WTC11 (cell line): ENCODE measurements around the gene ELOA. TPM values are rescaled to one million over a fixed set of nuclear protein-coding genes. Genes with fewer than 3 reads are reported as not detected.

ENCODE experiments used
- ATAC-seq: fragments of 200-7000 bp; cut with Tn5 transposase; 2 replicates; pipeline ENCODE4 v1.10.0; 2021; ENCODE audit warnings: mild to moderate bottlenecking, moderate library complexity
- CTCF ChIA-PET: fragments of 300-600 bp; sonication (Branson Sonifier 250); formaldehyde crosslinking; loops from one replicate; lab custom pipeline; 2021; ENCODE audit warnings: antibody characterized with exemption; lab: Charles Lee
- POLR2A ChIA-PET: fragments of 350-600 bp; sonication (Branson Sonifier 250); formaldehyde crosslinking; loops from one replicate; lab custom pipeline; 2021; ENCODE audit warnings: antibody characterized with exemption; lab: Charles Lee
- DNase-seq: peaks from one replicate; pipeline ENCODE4 v3.0.0; 2021; ENCODE audit warnings: low spot score
- H3K27ac Mint-ChIP-seq: 2 replicates; pipeline ENCODE4 v1.8.0; 2021; ENCODE audit warnings: mixed read lengths
- H3K27me3 Mint-ChIP-seq: 2 replicates; pipeline ENCODE4 v1.8.0; 2021; ENCODE audit warnings: low read depth, mild to moderate bottlenecking, moderate library complexity, mixed read lengths
- H3K36me3 Mint-ChIP-seq: 2 replicates; pipeline ENCODE4 v1.8.0; 2021; ENCODE audit warnings: mixed read lengths
- H3K4me1 Mint-ChIP-seq: 2 replicates; pipeline ENCODE4 v1.8.0; 2022; ENCODE audit warnings: mixed read lengths
- H3K4me3 Mint-ChIP-seq: 2 replicates; pipeline ENCODE4 v1.8.0; 2021; ENCODE audit warnings: mild to moderate bottlenecking, moderate library complexity, mixed read lengths
- H3K9me3 Mint-ChIP-seq: 2 replicates; pipeline ENCODE4 v1.8.0; 2021; ENCODE audit warnings: mixed read lengths
- CBFB ChIP-seq: sonication (generic); formaldehyde crosslinking; IDR thresholded peaks from 2 replicates; pipeline ENCODE4 v1.8.1; 2022; ENCODE audit warnings: mild to moderate bottlenecking, low read depth, missing genetic modification reagents
- FOXK1 ChIP-seq: sonication (generic); formaldehyde crosslinking; IDR thresholded peaks from 2 replicates; pipeline ENCODE4 v1.8.0; 2022; ENCODE audit warnings: mild to moderate bottlenecking, moderate library complexity, missing genetic modification reagents
- GRHL2 ChIP-seq: fragments of 250-450 bp; sonication (Bioruptor Pico); IDR thresholded peaks from 2 replicates; pipeline ENCODE4 v1.8.0; 2022; ENCODE audit warnings: mild to moderate bottlenecking, moderate library complexity; ENCODE audit not compliant: insufficient replicate concordance, severe bottlenecking
- JAZF1 ChIP-seq: fragments of 250-450 bp; sonication (Bioruptor Pico); IDR thresholded peaks from 2 replicates; pipeline ENCODE4 v1.9.0; 2021; ENCODE audit warnings: moderate library complexity, mild to moderate bottlenecking, inconsistent platforms
- NFE2L1 ChIP-seq: sonication (generic); formaldehyde crosslinking; IDR thresholded peaks from 2 replicates; pipeline ENCODE4 v1.8.1; 2023; ENCODE audit warnings: missing genetic modification reagents
- NFYB ChIP-seq: sonication (generic); formaldehyde crosslinking; conservative IDR thresholded peaks from 2 replicates; pipeline ENCODE4 v1.8.0; 2022; ENCODE audit warnings: low read depth, missing genetic modification reagents
- NR1H2 ChIP-seq: sonication (generic); formaldehyde crosslinking; IDR thresholded peaks from 2 replicates; pipeline ENCODE4 v1.9.0; 2021; ENCODE audit warnings: mild to moderate bottlenecking, moderate library complexity, missing genetic modification reagents
- RORB ChIP-seq: fragments of 250-450 bp; sonication (Bioruptor Pico); IDR thresholded peaks from 2 replicates; pipeline ENCODE4 v1.9.0; 2021; ENCODE audit warnings: mild to moderate bottlenecking
- SMAD3 ChIP-seq: sonication (generic); formaldehyde crosslinking; IDR thresholded peaks from 2 replicates; pipeline ENCODE4 v1.8.0; 2022; ENCODE audit warnings: missing genetic modification reagents, mild to moderate bottlenecking, borderline replicate concordance
- SOX15 ChIP-seq: fragments of 250-450 bp; sonication (Bioruptor Pico); IDR thresholded peaks from 2 replicates; pipeline ENCODE4 v1.9.0; 2021; ENCODE audit warnings: mild to moderate bottlenecking
- ZBTB21 ChIP-seq: sonication (generic); formaldehyde crosslinking; IDR thresholded peaks from 2 replicates; pipeline ENCODE4 v1.8.1; 2023; ENCODE audit warnings: mild to moderate bottlenecking, missing genetic modification reagents, borderline replicate concordance
- ZNF121 ChIP-seq: sonication (generic); formaldehyde crosslinking; IDR thresholded peaks from 2 replicates; pipeline ENCODE4 v1.8.0; 2023; ENCODE audit warnings: missing genetic modification reagents
- ZNF138 ChIP-seq: sonication (generic); formaldehyde crosslinking; conservative IDR thresholded peaks from 2 replicates; pipeline ENCODE4 v1.8.1; 2022; ENCODE audit warnings: mild to moderate bottlenecking, moderate library complexity, missing genetic modification reagents
- ZNF263 ChIP-seq: sonication (generic); formaldehyde crosslinking; IDR thresholded peaks from 2 replicates; pipeline ENCODE4 v1.8.1; 2022; ENCODE audit warnings: low read depth, mild to moderate bottlenecking, moderate library complexity, missing genetic modification reagents
- ZNF423 ChIP-seq: fragments of 250-450 bp; sonication (Bioruptor Pico); IDR thresholded peaks from 2 replicates; pipeline ENCODE4 v2.1.2; 2022; ENCODE audit warnings: mild to moderate bottlenecking, moderate library complexity
- total RNA-seq: library from RNA; stranded (reverse); gene quantifications from 3 replicates; pipeline ENCODE4 v1.2.3, GENCODE V29; 2021
- TF ChIP-seq, protein P1 (sequence below): sonication (generic); formaldehyde crosslinking; IDR thresholded peaks from 2 replicates; pipeline ENCODE4 v1.8.1; 2022; ENCODE audit warnings: low read depth, missing genetic modification reagents, borderline replicate concordance
- TF ChIP-seq, protein P2 (sequence below): fragments of 250-450 bp; sonication (Bioruptor Pico); IDR thresholded peaks from 2 replicates; pipeline ENCODE4 v1.9.0; 2021; ENCODE audit warnings: mild to moderate bottlenecking
- TF ChIP-seq, protein P3 (sequence below): sonication (generic); formaldehyde crosslinking; IDR thresholded peaks from 2 replicates; pipeline ENCODE4 v1.8.1; 2023; ENCODE audit warnings: mild to moderate bottlenecking, missing genetic modification reagents
- TF ChIP-seq, protein P4 (sequence below): sonication (generic); formaldehyde crosslinking; IDR thresholded peaks from 2 replicates; pipeline ENCODE4 v1.8.1; 2022; ENCODE audit warnings: missing genetic modification reagents, borderline replicate concordance
- TF ChIP-seq, protein P5 (sequence below): sonication (generic); formaldehyde crosslinking; IDR thresholded peaks from 2 replicates; pipeline ENCODE4 v1.8.0; 2023; ENCODE audit warnings: missing genetic modification reagents, mild to moderate bottlenecking, borderline replicate concordance

Gene ELOA
- total RNA-seq, 1 experiment from 2014 or later = 45.1 TPM

DNA sequence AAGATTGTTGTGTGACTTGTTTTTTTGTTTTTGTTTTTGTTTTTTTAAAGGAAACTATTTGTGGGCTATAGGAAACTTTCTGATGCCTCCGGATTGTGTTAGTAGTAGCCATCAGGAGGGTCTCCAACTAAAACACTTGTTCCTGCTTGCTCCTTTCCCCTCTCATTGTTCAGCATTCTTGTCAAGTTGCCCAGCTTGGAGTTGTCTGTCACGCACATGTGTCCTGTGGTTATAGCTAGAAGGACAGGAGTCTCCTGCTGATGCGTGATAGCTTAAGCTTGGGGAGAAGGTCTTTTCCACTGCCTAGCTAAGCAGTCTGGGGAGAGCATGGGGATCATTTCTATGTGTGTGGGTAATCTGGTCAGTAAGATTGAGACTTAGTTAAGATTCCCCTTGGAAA, 44.4 kb downstream of the ELOA start (continued):
- TF ChIP-seq ZNF263 (CRISPR knock-in tag) (no peak), NR1H2 (CRISPR knock-in tag) (no peak), ZNF121 (CRISPR knock-in tag) (no peak)

DNA sequence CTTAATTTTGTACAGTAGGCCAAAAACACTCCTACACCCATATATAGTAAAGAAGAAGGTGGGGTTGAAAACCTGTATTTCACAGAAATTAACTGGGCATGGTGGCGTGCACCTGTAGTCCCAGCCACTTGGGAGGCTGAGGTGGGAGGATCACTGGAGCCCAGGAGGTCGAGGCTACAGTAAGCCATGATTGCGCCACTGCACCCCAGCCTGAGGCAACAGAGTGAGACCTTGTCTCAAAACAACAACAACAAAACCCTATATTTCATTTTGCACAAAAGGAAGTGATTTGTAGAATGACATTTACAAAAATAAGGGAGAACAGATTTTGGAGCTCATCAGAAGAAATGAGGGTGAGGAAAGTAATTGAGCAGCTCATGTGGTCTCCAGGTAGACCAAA, 45.4 kb downstream of the ELOA start:
- POLR2A ChIA-PET = interaction anchor here (0.5 kb wide), 1 partner anchor 17 kb away, joined by 3 read pairs; no protein-coding TSS in a partner anchor
- peaks cover 15% of the 10 kb centered on the region for H3K4me1 Mint-ChIP-seq
- ATAC-seq = no peak
- H3K27ac Mint-ChIP-seq = no peak overlapping the region
- no peaks in the 10 kb centered on the region for H3K27me3 Mint-ChIP-seq
- no peak overlapping the region for H3K4me3 Mint-ChIP-seq
- DNase-seq = no peak
- TF ChIP-seq, protein P1, sequence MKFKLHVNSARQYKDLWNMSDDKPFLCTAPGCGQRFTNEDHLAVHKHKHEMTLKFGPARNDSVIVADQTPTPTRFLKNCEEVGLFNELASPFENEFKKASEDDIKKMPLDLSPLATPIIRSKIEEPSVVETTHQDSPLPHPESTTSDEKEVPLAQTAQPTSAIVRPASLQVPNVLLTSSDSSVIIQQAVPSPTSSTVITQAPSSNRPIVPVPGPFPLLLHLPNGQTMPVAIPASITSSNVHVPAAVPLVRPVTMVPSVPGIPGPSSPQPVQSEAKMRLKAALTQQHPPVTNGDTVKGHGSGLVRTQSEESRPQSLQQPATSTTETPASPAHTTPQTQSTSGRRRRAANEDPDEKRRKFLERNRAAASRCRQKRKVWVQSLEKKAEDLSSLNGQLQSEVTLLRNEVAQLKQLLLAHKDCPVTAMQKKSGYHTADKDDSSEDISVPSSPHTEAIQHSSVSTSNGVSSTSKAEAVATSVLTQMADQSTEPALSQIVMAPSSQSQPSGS (CRISPR knock-in tag) = no peak
- TF ChIP-seq SMAD3 (no peak), ZNF423 (CRISPR knock-in tag) (no peak), ZBTB21 (CRISPR knock-in tag) (no peak), NFYB (no peak), GRHL2 (CRISPR knock-in tag) (no peak), RORB (no peak), ZNF138 (CRISPR knock-in tag) (no peak), CBFB (CRISPR knock-in tag) (no peak)
- TF ChIP-seq, protein P2, sequence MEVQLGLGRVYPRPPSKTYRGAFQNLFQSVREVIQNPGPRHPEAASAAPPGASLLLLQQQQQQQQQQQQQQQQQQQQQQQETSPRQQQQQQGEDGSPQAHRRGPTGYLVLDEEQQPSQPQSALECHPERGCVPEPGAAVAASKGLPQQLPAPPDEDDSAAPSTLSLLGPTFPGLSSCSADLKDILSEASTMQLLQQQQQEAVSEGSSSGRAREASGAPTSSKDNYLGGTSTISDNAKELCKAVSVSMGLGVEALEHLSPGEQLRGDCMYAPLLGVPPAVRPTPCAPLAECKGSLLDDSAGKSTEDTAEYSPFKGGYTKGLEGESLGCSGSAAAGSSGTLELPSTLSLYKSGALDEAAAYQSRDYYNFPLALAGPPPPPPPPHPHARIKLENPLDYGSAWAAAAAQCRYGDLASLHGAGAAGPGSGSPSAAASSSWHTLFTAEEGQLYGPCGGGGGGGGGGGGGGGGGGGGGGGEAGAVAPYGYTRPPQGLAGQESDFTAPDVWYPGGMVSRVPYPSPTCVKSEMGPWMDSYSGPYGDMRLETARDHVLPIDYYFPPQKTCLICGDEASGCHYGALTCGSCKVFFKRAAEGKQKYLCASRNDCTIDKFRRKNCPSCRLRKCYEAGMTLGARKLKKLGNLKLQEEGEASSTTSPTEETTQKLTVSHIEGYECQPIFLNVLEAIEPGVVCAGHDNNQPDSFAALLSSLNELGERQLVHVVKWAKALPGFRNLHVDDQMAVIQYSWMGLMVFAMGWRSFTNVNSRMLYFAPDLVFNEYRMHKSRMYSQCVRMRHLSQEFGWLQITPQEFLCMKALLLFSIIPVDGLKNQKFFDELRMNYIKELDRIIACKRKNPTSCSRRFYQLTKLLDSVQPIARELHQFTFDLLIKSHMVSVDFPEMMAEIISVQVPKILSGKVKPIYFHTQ (CRISPR knock-in tag) = no peak
- TF ChIP-seq, protein P3, sequence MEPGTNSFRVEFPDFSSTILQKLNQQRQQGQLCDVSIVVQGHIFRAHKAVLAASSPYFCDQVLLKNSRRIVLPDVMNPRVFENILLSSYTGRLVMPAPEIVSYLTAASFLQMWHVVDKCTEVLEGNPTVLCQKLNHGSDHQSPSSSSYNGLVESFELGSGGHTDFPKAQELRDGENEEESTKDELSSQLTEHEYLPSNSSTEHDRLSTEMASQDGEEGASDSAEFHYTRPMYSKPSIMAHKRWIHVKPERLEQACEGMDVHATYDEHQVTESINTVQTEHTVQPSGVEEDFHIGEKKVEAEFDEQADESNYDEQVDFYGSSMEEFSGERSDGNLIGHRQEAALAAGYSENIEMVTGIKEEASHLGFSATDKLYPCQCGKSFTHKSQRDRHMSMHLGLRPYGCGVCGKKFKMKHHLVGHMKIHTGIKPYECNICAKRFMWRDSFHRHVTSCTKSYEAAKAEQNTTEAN (CRISPR knock-in tag) = no peak
- TF ChIP-seq, protein P4, sequence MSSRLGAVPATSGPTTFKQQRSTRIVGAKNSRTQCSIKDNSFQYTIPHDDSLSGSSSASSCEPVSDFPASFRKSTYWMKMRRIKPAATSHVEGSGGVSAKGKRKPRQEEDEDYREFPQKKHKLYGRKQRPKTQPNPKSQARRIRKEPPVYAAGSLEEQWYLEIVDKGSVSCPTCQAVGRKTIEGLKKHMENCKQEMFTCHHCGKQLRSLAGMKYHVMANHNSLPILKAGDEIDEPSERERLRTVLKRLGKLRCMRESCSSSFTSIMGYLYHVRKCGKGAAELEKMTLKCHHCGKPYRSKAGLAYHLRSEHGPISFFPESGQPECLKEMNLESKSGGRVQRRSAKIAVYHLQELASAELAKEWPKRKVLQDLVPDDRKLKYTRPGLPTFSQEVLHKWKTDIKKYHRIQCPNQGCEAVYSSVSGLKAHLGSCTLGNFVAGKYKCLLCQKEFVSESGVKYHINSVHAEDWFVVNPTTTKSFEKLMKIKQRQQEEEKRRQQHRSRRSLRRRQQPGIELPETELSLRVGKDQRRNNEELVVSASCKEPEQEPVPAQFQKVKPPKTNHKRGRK (CRISPR knock-in tag) = no peak
- TF ChIP-seq, all 79 proteins: peak for 0
- Mint-ChIP-seq H3K36me3 (peaks cover 43% of the 10 kb centered on the region), H3K9me3 (no peaks in the 10 kb centered on the region)
- CTCF ChIA-PET = interaction anchor here (1.6 to 4.8 kb wide), 2 partner anchors 17 to 21 kb away, joined by 3 to 36 read pairs; no protein-coding TSS in a partner anchor

DNA sequence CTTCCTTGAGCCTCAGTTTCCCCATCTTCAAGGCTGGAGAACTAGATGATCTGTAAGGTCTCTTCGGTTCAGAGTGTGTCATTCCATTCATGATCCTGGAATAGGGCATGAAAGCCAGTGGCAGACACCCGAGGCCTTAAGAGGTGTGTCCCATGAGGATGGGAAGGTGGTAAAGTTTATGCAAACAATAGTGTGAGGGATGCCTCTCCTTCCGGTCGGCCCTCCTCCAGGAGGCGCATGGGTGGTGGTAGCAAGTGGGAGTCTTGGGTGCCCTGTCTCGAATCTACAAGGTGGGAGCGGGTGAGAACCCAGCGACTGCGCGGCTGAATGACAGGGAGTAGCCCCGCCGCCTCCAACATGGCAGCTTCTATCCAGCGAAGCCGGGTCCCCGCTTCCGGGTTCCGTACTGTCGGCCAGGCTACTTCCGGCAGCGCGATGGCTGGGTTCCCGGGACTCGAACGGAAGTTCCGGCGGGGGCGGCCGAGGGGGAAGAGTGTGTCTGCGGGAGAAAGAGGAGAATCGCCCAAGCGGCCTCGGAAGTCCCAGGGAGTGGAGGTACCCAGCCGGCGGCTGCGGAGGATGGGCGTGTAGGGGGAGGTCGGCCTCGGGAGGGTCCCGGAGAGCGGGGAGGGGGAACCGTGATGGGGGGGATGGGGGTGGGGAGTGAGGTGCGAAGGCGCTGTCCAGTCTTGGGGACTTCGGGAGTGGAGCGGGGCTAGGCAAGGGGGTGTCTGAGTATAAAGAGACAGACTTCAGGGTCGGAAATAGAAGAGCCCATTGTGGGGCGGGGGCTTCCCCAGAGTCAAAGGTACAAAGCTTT, 47.6 kb downstream of the ELOA start, which contains the start of gene LYPLA2:
Gene LYPLA2, plus strand, starts transcription at position 450 of the 820 bp plus-strand sequence. CDS start 1,538 bp downstream, outside the sequence.
- H3K4me1 Mint-ChIP-seq = peaks cover 15% of the 10 kb centered on the region
- ATAC-seq (peak; percentile 87), DNase-seq (peak; percentile 90)
- peaks cover 29% of the 10 kb centered on the region for H3K36me3 Mint-ChIP-seq
- no peaks in the 10 kb centered on the region for H3K27me3 Mint-ChIP-seq
- peak within 1 kb of the TSS; percentile 78 for H3K27ac Mint-ChIP-seq
- peak within 1 kb of the TSS; percentile 94 for H3K4me3 Mint-ChIP-seq
- CTCF ChIA-PET = interaction anchor here (0.5 to 4.8 kb wide), 11 partner anchors 10 to 130 kb away, joined by 3 to 36 read pairs (median 6); partner anchors contain the start of genes CNR2, GALE, PITHD1 and RPL11
- POLR2A ChIA-PET = interaction anchor here (0.6 to 2.0 kb wide), 3 partner anchors 13 to 1875 kb away, joined by 4 to 7 read pairs (median 5); partner anchors contain the start of gene PITHD1
- no peaks in the 10 kb centered on the region for H3K9me3 Mint-ChIP-seq
- TF ChIP-seq, protein P5, sequence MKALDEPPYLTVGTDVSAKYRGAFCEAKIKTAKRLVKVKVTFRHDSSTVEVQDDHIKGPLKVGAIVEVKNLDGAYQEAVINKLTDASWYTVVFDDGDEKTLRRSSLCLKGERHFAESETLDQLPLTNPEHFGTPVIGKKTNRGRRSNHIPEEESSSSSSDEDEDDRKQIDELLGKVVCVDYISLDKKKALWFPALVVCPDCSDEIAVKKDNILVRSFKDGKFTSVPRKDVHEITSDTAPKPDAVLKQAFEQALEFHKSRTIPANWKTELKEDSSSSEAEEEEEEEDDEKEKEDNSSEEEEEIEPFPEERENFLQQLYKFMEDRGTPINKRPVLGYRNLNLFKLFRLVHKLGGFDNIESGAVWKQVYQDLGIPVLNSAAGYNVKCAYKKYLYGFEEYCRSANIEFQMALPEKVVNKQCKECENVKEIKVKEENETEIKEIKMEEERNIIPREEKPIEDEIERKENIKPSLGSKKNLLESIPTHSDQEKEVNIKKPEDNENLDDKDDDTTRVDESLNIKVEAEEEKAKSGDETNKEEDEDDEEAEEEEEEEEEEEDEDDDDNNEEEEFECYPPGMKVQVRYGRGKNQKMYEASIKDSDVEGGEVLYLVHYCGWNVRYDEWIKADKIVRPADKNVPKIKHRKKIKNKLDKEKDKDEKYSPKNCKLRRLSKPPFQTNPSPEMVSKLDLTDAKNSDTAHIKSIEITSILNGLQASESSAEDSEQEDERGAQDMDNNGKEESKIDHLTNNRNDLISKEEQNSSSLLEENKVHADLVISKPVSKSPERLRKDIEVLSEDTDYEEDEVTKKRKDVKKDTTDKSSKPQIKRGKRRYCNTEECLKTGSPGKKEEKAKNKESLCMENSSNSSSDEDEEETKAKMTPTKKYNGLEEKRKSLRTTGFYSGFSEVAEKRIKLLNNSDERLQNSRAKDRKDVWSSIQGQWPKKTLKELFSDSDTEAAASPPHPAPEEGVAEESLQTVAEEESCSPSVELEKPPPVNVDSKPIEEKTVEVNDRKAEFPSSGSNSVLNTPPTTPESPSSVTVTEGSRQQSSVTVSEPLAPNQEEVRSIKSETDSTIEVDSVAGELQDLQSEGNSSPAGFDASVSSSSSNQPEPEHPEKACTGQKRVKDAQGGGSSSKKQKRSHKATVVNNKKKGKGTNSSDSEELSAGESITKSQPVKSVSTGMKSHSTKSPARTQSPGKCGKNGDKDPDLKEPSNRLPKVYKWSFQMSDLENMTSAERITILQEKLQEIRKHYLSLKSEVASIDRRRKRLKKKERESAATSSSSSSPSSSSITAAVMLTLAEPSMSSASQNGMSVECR (CRISPR knock-in tag) = 0 out of 2 replicates have a peak, but pooled peaks have one; percentile 31
- TF ChIP-seq NFE2L1 = no peak
- no peak for TF ChIP-seq JAZF1
- TF ChIP-seq FOXK1 (CRISPR knock-in tag) = peak; percentile 64; the same call in 1 of the 2 replicates
- no peak for TF ChIP-seq SOX15 (CRISPR knock-in tag)
